ENCODE data around the gene GATAD2A. TPM values are rescaled to one million over a fixed set of nuclear protein-coding genes. Genes with fewer than 3 reads are reported as not detected.
A peak's percentile ranks its signal among the peaks of the same experiment; 100 is the strongest.

GATAD2A gene
- total and polyA plus RNA-seq, 9 of the 15 experiments (the other 6 are each of a cell fraction or from before 2014, with no cell fraction given) = 2.4 to 226 (median 44.2) TPM

DNA sequence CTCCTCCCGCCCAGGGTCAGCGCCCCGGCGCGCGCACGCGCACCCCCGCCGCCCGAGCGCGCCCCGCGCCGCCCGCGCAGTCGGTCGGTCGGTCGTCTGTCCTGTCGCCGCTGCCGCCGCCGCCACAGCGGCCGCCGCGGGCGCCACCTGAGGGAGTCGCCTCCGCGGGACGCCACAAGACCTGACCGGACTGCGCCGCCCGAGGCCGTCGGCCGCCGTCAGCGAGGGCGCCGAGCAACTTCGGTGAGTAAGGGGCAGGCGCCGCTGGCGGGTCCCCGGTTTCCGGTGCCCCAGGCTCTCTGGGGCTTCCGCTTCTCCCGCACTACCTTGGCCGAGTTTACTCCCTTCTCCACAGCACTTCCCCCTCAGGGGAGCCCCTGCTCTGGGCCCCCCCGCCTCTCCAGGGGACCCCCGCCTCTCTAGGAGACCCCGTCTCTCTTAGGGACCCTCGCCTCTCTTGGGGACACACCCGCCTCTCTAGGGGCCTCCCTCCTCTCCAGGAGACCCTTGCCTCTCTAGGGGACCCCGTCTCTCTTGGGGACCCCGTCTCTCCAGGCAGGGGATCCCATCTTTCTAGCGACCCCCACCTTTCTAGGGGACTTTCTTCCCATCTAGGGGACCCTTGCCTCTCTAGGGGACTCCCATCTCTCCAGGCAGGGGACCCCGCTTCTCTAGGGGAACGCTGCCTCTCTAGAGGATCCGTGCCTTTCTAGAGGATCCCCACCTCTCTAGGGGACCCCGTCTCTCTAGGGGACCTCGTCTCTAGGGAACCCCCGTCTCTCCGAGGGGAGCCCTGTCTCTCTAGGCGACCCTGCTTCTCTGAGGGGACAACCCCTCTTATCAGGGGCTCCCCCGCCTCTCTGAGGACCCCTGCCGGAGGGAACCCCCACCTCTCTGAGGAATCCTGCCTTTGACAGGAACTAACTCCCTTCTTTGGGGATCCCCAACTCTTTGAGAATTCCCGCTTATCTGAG is 19.3 kb upstream of the GATAD2A start (continued):
- TF ChIP-seq, protein P1, sequence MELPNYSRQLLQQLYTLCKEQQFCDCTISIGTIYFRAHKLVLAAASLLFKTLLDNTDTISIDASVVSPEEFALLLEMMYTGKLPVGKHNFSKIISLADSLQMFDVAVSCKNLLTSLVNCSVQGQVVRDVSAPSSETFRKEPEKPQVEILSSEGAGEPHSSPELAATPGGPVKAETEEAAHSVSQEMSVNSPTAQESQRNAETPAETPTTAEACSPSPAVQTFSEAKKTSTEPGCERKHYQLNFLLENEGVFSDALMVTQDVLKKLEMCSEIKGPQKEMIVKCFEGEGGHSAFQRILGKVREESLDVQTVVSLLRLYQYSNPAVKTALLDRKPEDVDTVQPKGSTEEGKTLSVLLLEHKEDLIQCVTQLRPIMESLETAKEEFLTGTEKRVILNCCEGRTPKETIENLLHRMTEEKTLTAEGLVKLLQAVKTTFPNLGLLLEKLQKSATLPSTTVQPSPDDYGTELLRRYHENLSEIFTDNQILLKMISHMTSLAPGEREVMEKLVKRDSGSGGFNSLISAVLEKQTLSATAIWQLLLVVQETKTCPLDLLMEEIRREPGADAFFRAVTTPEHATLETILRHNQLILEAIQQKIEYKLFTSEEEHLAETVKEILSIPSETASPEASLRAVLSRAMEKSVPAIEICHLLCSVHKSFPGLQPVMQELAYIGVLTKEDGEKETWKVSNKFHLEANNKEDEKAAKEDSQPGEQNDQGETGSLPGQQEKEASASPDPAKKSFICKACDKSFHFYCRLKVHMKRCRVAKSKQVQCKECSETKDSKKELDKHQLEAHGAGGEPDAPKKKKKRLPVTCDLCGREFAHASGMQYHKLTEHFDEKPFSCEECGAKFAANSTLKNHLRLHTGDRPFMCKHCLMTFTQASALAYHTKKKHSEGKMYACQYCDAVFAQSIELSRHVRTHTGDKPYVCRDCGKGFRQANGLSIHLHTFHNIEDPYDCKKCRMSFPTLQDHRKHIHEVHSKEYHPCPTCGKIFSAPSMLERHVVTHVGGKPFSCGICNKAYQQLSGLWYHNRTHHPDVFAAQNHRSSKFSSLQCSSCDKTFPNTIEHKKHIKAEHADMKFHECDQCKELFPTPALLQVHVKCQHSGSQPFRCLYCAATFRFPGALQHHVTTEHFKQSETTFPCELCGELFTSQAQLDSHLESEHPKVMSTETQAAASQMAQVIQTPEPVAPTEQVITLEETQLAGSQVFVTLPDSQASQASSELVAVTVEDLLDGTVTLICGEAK (IDR thresholded peaks at IDR 0.05) = peak; percentile 28; the same call in 1 of the 2 replicates
- TF ChIP-seq, protein P1 (CRISPR knock-in tag; IDR thresholded peaks at IDR 0.05) = no peak
- no peak for TF ChIP-seq MYNN (IDR thresholded peaks at IDR 0.05)
- no peak for TF ChIP-seq MYNN (CRISPR knock-in tag; IDR thresholded peaks at IDR 0.05)
- no peak for TF ChIP-seq MAFG (tag; conservative IDR thresholded peaks at IDR 0.05)
- peak; percentile 92 for TF ChIP-seq SMAD4 (CRISPR knock-in tag; conservative IDR thresholded peaks at IDR 0.05)
- TF ChIP-seq, protein P2, sequence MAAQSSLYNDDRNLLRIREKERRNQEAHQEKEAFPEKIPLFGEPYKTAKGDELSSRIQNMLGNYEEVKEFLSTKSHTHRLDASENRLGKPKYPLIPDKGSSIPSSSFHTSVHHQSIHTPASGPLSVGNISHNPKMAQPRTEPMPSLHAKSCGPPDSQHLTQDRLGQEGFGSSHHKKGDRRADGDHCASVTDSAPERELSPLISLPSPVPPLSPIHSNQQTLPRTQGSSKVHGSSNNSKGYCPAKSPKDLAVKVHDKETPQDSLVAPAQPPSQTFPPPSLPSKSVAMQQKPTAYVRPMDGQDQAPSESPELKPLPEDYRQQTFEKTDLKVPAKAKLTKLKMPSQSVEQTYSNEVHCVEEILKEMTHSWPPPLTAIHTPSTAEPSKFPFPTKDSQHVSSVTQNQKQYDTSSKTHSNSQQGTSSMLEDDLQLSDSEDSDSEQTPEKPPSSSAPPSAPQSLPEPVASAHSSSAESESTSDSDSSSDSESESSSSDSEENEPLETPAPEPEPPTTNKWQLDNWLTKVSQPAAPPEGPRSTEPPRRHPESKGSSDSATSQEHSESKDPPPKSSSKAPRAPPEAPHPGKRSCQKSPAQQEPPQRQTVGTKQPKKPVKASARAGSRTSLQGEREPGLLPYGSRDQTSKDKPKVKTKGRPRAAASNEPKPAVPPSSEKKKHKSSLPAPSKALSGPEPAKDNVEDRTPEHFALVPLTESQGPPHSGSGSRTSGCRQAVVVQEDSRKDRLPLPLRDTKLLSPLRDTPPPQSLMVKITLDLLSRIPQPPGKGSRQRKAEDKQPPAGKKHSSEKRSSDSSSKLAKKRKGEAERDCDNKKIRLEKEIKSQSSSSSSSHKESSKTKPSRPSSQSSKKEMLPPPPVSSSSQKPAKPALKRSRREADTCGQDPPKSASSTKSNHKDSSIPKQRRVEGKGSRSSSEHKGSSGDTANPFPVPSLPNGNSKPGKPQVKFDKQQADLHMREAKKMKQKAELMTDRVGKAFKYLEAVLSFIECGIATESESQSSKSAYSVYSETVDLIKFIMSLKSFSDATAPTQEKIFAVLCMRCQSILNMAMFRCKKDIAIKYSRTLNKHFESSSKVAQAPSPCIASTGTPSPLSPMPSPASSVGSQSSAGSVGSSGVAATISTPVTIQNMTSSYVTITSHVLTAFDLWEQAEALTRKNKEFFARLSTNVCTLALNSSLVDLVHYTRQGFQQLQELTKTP (IDR thresholded peaks at IDR 0.05; ENCODE audit: low read depth in 1 of 2, partially characterized antibody in 2 of 2) = no peak
- TF ChIP-seq GABPB2 (CRISPR knock-in tag; conservative IDR thresholded peaks at IDR 0.05) = no peak
- TF ChIP-seq, protein P3, sequence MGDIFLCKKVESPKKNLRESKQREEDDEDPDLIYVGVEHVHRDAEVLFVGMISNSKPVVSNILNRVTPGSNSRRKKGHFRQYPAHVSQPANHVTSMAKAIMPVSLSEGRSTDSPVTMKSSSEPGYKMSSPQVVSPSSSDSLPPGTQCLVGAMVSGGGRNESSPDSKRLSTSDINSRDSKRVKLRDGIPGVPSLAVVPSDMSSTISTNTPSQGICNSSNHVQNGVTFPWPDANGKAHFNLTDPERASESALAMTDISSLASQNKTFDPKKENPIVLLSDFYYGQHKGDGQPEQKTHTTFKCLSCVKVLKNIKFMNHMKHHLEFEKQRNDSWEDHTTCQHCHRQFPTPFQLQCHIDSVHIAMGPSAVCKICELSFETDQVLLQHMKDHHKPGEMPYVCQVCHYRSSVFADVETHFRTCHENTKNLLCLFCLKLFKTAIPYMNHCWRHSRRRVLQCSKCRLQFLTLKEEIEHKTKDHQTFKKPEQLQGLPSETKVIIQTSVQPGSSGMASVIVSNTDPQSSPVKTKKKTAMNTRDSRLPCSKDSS (IDR thresholded peaks at IDR 0.05; ENCODE audit: low read depth, partially characterized antibody) = no peak
